ENCODE measurements around the gene RAD54L2. TPM values are rescaled to one million over a fixed set of nuclear protein-coding genes. Genes with fewer than 3 reads are reported as not detected.

Gene RAD54L2
- total and polyA plus RNA-seq, 8 donors = 4.2 to 12.3 (median 8.5) TPM

DNA sequence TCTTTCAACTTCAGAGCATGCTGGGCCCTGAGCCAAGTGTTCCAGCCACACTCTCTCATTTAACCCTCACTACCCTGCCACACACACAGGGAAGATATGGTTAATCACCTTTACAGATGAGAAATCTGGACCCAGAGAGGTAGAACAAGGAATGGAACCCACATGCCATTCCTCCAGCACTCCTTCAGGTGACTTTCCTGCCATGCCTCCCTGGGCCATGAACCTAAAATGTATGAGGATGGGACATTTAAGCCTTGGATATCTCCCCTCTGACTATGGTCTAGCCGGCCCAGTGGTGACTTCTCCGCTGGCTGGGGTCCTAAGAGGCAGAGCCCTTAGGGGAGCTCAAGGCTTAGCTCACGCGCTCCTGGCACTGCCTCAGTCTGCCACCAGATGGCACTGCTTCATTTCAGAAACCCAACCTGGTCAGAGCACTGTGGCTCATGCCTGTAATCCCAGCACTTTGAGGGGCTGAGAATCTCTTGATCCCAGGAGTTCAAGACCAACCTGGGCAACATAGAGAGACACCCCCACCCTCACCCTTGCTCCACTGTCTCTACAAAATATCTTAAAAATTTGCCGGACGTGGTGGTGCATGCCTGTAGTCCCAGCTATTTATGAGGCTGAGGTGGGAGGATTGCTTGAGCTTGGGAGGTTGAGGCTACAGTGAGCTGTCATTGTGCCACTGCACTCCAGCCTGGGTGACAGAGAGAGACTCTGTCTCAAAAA is 36.5 kb upstream of the RAD54L2 start:
- Histone ChIP-seq H3K4me3 (no peak overlapping the region), H3K36me3 (no peaks in the 10 kb centered on the region), H3K4me1 (peaks cover 0 to 7% (median 0%) of the 10 kb centered on the region in 3 donors), H3K9me3 (no peaks in the 10 kb centered on the region), H3K27me3 (no peaks in the 10 kb centered on the region), H3K27ac (no peak overlapping the region)
- ATAC-seq = peak in 3 of 4 donors; percentile 18 to 22 (median 20)
- TF ChIP-seq, protein P1, sequence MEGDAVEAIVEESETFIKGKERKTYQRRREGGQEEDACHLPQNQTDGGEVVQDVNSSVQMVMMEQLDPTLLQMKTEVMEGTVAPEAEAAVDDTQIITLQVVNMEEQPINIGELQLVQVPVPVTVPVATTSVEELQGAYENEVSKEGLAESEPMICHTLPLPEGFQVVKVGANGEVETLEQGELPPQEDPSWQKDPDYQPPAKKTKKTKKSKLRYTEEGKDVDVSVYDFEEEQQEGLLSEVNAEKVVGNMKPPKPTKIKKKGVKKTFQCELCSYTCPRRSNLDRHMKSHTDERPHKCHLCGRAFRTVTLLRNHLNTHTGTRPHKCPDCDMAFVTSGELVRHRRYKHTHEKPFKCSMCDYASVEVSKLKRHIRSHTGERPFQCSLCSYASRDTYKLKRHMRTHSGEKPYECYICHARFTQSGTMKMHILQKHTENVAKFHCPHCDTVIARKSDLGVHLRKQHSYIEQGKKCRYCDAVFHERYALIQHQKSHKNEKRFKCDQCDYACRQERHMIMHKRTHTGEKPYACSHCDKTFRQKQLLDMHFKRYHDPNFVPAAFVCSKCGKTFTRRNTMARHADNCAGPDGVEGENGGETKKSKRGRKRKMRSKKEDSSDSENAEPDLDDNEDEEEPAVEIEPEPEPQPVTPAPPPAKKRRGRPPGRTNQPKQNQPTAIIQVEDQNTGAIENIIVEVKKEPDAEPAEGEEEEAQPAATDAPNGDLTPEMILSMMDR (IDR thresholded peaks at IDR 0.05) = peak; percentile 82 to 93 (median 91)
- WGBS, 2 donors = 4 to 5% methylated on average over 6 of the region's 6 CpGs
- peak; percentile 60 to 89 (median 80) for DNase-seq
- FAIRE-seq = no peak
- intact Hi-C loops (cut with DNase I) = loop anchor here (5.0 to 10.0 kb wide), 6 partner anchors 163 to 303 kb away; no protein-coding TSS in a partner anchor

- FAIRE-seq (no peak), DNase-seq (no peak)
- no peak overlapping the region for H3K4me3 ChIP-seq
Observed at GRCh38 chr3:51502562-51502910, 36.0 kb upstream of the RAD54L2 start.

DNA sequence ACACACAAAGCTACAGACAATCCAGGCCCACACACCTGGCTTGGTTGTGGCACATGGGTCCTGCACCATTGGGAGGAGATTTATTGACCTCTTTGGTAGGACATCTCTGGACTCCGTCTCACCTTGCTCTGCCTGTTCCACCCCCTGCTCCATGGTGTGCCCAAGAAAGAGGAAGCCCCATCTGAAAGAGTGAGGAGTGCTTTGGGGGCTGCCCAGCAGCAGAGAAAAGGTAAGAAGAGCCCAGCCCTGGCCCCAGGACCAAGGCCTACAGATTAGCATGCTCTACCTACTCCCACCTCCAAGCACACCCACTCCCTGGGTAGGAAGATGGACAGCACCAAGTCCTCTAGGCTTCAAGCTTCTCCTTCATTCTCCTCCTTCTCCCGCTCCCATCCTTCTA is 35.5 kb upstream of the RAD54L2 start:
- ATAC-seq (no peak), DNase-seq (no peak), FAIRE-seq (no peak)
- no peak overlapping the region for H3K27ac ChIP-seq
- intact Hi-C loops (cut with DNase I) = loop anchor here (5.0 to 10.0 kb wide), 6 partner anchors 162 to 302 kb away; no protein-coding TSS in a partner anchor
- no peaks in the 10 kb centered on the region for H3K36me3 ChIP-seq
- WGBS, 2 donors = 72 to 78% methylated on average over 2 of the region's 2 CpGs
- peaks cover 0 to 7% (median 0%) of the 10 kb centered on the region in 3 donors for H3K4me1 ChIP-seq
- no peaks in the 10 kb centered on the region for H3K9me3 ChIP-seq
- H3K27me3 ChIP-seq = no peaks in the 10 kb centered on the region
- no peak overlapping the region for H3K4me3 ChIP-seq
- TF ChIP-seq, protein P1 (IDR thresholded peaks at IDR 0.05) = no peak

More at GRCh38 chr3:51502562-51502910, 36.0 kb upstream of the RAD54L2 start:
- Histone ChIP-seq H3K9me3 (no peaks in the 10 kb centered on the region), H3K27me3 (no peaks in the 10 kb centered on the region), H3K36me3 (no peaks in the 10 kb centered on the region), H3K27ac (no peak overlapping the region), H3K4me1 (peaks cover 0 to 7% (median 0%) of the 10 kb centered on the region in 3 donors)
- TF ChIP-seq, protein P1 (IDR thresholded peaks at IDR 0.05) = no peak
- intact Hi-C loops (cut with DNase I) = loop anchor here (5.0 to 10.0 kb wide), 6 partner anchors 162 to 302 kb away; no protein-coding TSS in a partner anchor
- ATAC-seq = no peak
- WGBS, 2 donors = 10 to 20% methylated on average over 2 of the region's 2 CpGs

DNA sequence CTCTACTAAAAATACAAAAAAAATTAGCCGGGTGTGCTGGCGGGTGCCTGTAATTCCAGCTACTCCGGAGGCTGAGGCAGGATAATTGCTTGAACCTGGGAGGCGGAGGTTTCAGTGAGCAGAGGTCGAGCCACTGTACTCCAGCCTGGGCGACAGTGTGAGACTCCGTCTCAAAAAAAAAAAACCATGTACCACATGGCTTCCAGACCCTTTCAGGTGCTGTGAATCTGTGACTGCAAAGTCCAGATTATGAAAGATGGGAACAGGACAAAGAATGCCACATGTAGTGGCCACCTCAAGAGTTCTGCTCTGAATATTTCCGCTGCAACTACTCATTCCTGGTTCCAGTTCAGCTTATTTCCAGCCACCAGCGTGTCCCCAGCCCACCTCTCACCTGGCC is 30.3 kb upstream of the RAD54L2 start:
- WGBS, 2 donors = 76 to 84% methylated on average over 9 of the region's 9 CpGs
- Histone ChIP-seq H3K27me3 (no peaks in the 10 kb centered on the region), H3K27ac (no peak overlapping the region), H3K4me1 (no peaks in the 10 kb centered on the region), H3K9me3 (no peaks in the 10 kb centered on the region), H3K4me3 (no peak overlapping the region), H3K36me3 (no peaks in the 10 kb centered on the region)
- DNase-seq (no peak), FAIRE-seq (no peak), ATAC-seq (no peak)
- TF ChIP-seq, protein P1 (IDR thresholded peaks at IDR 0.05) = no peak
- intact Hi-C loops (cut with DNase I) = loop anchor here in 2 of 3 donors (5.0 to 10.0 kb wide), 3 partner anchors 157 to 297 kb away; no protein-coding TSS in a partner anchor

- no peak for FAIRE-seq
Observed at GRCh38 chr3:51510996-51511395, 27.5 kb upstream of the RAD54L2 start.

More at GRCh38 chr3:51510996-51511395, 27.5 kb upstream of the RAD54L2 start:
- H3K9me3 ChIP-seq = no peaks in the 10 kb centered on the region
- no peaks in the 10 kb centered on the region for H3K36me3 ChIP-seq
- 63 to 67% methylated on average over 1 of the region's 1 CpG for WGBS, 2 donors
- TF ChIP-seq, protein P1 (IDR thresholded peaks at IDR 0.05) = no peak
- no peak for ATAC-seq
- intact Hi-C loops (cut with DNase I) = no loop called here
- no peak overlapping the region for H3K27ac ChIP-seq
- no peaks in the 10 kb centered on the region for H3K27me3 ChIP-seq
- DNase-seq = no peak
- no peaks in the 10 kb centered on the region for H3K4me1 ChIP-seq
- no peak overlapping the region for H3K4me3 ChIP-seq

All from pancreas (tissue), 10 donors.